CD14-positive monocyte (primary cell): Measurements from ENCODE around the gene HNRNPF. TPM values are rescaled to one million over a fixed set of nuclear protein-coding genes. Genes with fewer than 3 reads are reported as not detected.

ENCODE experiments used
- DNase-seq, 3 donors: peaks; one replicate each; pipeline ENCODE4 v3.0.0-alpha.2; 2011 to 2022
- H2AFZ ChIP-seq: 2 replicates; pipeline ENCODE4 v1.6.0; 2012; ENCODE audit warnings: mild to moderate bottlenecking, low read depth, low read length, inconsistent platforms; ENCODE audit not compliant: insufficient read depth, poor library complexity, severe bottlenecking
- H3K27ac ChIP-seq, 2 donors: 1 replicate in 1 of 2; 2 replicates in 1 of 2; pipeline ENCODE4 v1.5.1; 2012 to 2013; ENCODE audit warnings: low read length in 2 of 2, control low read depth in 1 of 2, inconsistent platforms in 1 of 2, low read depth in 1 of 2, mild to moderate bottlenecking in 1 of 2
- H3K27me3 ChIP-seq, 2 donors: one replicate each; pipeline versions ENCODE4 v1.6.0 to v1.6.1; 2011 to 2013; ENCODE audit warnings: low read length in 2 of 2; ENCODE audit not compliant: control insufficient read depth in 2 of 2, insufficient read depth in 2 of 2
- H3K36me3 ChIP-seq, 2 donors: replicated peaks in 1 of 2; 1 replicate in 1 of 2; 2 replicates in 1 of 2; pipeline versions ENCODE4 v1.5.1 to v1.6.1; 2012 to 2013; ENCODE audit warnings: low read length in 2 of 2, control low read depth in 1 of 2, inconsistent platforms in 1 of 2, mild to moderate bottlenecking in 1 of 2; ENCODE audit not compliant: insufficient read depth in 2 of 2, control insufficient read depth in 1 of 2
- H3K4me1 ChIP-seq, 2 donors: 1 replicate in 1 of 2; 2 replicates in 1 of 2; pipeline versions ENCODE4 v1.5.1 to v1.6.1; 2012 to 2013; ENCODE audit warnings: low read length in 2 of 2, control low read depth in 1 of 2, inconsistent platforms in 1 of 2, mild to moderate bottlenecking in 1 of 2, moderate library complexity in 1 of 2; ENCODE audit not compliant: insufficient read depth in 2 of 2, control insufficient read depth in 1 of 2
- H3K4me2 ChIP-seq: replicated peaks from 2 replicates; pipeline ENCODE3; 2012; ENCODE audit warnings: low read length, moderate library complexity, mild to moderate bottlenecking; ENCODE audit not compliant: poor library complexity, severe bottlenecking; ENCODE audit errors: extremely low read depth
- H3K4me3 ChIP-seq, 3 experiments: fragments of 200-600 bp in 1 of 3; sonication (generic) in 1 of 3; replicated peaks in 1 of 3; 1 replicate in 2 of 3; 2 replicates in 1 of 3; pipeline ENCODE4 v1.5.1; 2011 to 2013; ENCODE audit warnings: low read length in 3 of 3, mild to moderate bottlenecking in 3 of 3, control low read depth in 2 of 3, low read depth in 2 of 3, inconsistent platforms in 1 of 3, moderate library complexity in 1 of 3
- H3K79me2 ChIP-seq: 2 replicates; pipeline ENCODE4 v1.6.0; 2012; ENCODE audit warnings: mild to moderate bottlenecking, control low read depth, inconsistent platforms, low read length, moderate library complexity; ENCODE audit not compliant: insufficient read depth
- H3K9ac ChIP-seq: 2 replicates; pipeline ENCODE4 v1.6.0; 2017; ENCODE audit warnings: low read length, mild to moderate bottlenecking; ENCODE audit not compliant: insufficient read depth, poor library complexity, severe bottlenecking
- H3K9me3 ChIP-seq, 2 donors: replicated peaks in 1 of 2; 1 replicate in 1 of 2; 2 replicates in 1 of 2; pipeline versions ENCODE4 v1.5.1 to v1.6.1; 2012 to 2013; ENCODE audit warnings: low read length in 2 of 2, control low read depth in 1 of 2; ENCODE audit not compliant: control insufficient read depth in 1 of 2, insufficient read depth in 1 of 2
- H4K20me1 ChIP-seq: 2 replicates; pipeline ENCODE4 v1.6.0; 2012; ENCODE audit warnings: mild to moderate bottlenecking, low read length, control low read depth, moderate library complexity; ENCODE audit not compliant: insufficient read depth
- H3K27ac Mint-ChIP-seq, 7 donors: one replicate each; pipeline ENCODE4 v1.8.0; 2020; ENCODE audit warnings: mild to moderate bottlenecking in 7 of 7, mixed read lengths in 7 of 7, moderate library complexity in 6 of 7, inconsistent platforms in 2 of 7
- H3K27me3 Mint-ChIP-seq, 3 donors: one replicate each; pipeline ENCODE4 v1.8.0; 2021 to 2022; ENCODE audit warnings: low read depth in 3 of 3, mild to moderate bottlenecking in 3 of 3, mixed read lengths in 3 of 3, moderate library complexity in 3 of 3, inconsistent platforms in 1 of 3
- H3K36me3 Mint-ChIP-seq, 2 donors: one replicate each; pipeline ENCODE4 v1.8.0; 2020; ENCODE audit warnings: mixed read lengths in 2 of 2, inconsistent platforms in 1 of 2, mild to moderate bottlenecking in 1 of 2
- H3K4me1 Mint-ChIP-seq: one replicate; pipeline ENCODE4 v1.8.0; 2020; ENCODE audit warnings: mild to moderate bottlenecking, mixed read lengths
- H3K4me3 Mint-ChIP-seq, 2 donors: one replicate each; pipeline ENCODE4 v1.8.0; 2020; ENCODE audit warnings: mild to moderate bottlenecking in 2 of 2, mixed read lengths in 2 of 2, moderate library complexity in 1 of 2
- H3K9me3 Mint-ChIP-seq, 7 donors: one replicate each; pipeline ENCODE4 v1.8.0; 2020 to 2022; ENCODE audit warnings: mixed read lengths in 7 of 7, mild to moderate bottlenecking in 6 of 7, moderate library complexity in 6 of 7, inconsistent platforms in 2 of 7
- WGBS: methylation state at CpG from one replicate; pipeline ENCODE4 v1.1.5; 2013; ENCODE audit warnings: missing lambda C conversion rate; ENCODE audit not compliant: insufficient coverage; 5-methylcytosine and 5-hydroxymethylcytosine counted together
- intact Hi-C, 2 donors: fragments of 100-400 bp; cut with micrococcal nuclease; formaldehyde crosslinking; loops; one replicate each; pipeline versions ENCODE4 v1.15.0 to v1.15.1; 2023
- polyA plus RNA-seq, 3 donors: library from polyadenylated mRNA; depleted of rRNA in 1 of 3; unstranded in 2 of 3; stranded (reverse) in 1 of 3; fragments of 300-500 nt in 2 of 3; fragments of >200 nt in 1 of 3; fragmentation: Illumina TruSeq in 2 of 3; gene quantifications; 1 replicate in 2 of 3; 2 replicates in 1 of 3; pipeline ENCODE4 v1.2.3, GENCODE V29; 2012 to 2021
- TF ChIP-seq, protein P1 (sequence below): fragments of 200-600 bp; IDR thresholded peaks from one replicate; pipeline ENCODE4 v1.8.0; 2022; ENCODE audit warnings: antibody characterized with exemption, mild to moderate bottlenecking

Gene HNRNPF
- polyA plus RNA-seq, 3 donors = 115 to 189 (median 188) TPM

GRCh38 chr10:43383204-43383971 lies 25.6 kb downstream of the HNRNPF start:
- H2AFZ ChIP-seq = no peak overlapping the region
- Mint-ChIP-seq H3K9me3 (no peaks in the 10 kb centered on the region), H3K27me3 (no peaks in the 10 kb centered on the region), H3K27ac (peak overlapping the region in 2 of 7 donors; percentile 36 to 46), H3K4me3 (no peak overlapping the region), H3K4me1 (no peaks in the 10 kb centered on the region), H3K36me3 (peaks cover 28 to 33% of the 10 kb centered on the region in 2 donors)
- 92% methylated on average over 8 of the region's 14 CpGs for WGBS
- H3K27ac ChIP-seq = no peak overlapping the region
- H3K4me1 ChIP-seq = no peaks in the 10 kb centered on the region
- peaks cover 17% of the 10 kb centered on the region for H3K79me2 ChIP-seq
- H3K4me3 ChIP-seq = no peak overlapping the region
- no peaks in the 10 kb centered on the region for H3K27me3 ChIP-seq
- intact Hi-C loops = no loop called here
- peaks cover 46% of the 10 kb centered on the region for H4K20me1 ChIP-seq
- no peak overlapping the region for H3K9ac ChIP-seq
- no peaks in the 10 kb centered on the region for H3K9me3 ChIP-seq
- peaks cover 29 to 38% of the 10 kb centered on the region in 2 donors for H3K36me3 ChIP-seq
- DNase-seq = no peak
- TF ChIP-seq, protein P1, sequence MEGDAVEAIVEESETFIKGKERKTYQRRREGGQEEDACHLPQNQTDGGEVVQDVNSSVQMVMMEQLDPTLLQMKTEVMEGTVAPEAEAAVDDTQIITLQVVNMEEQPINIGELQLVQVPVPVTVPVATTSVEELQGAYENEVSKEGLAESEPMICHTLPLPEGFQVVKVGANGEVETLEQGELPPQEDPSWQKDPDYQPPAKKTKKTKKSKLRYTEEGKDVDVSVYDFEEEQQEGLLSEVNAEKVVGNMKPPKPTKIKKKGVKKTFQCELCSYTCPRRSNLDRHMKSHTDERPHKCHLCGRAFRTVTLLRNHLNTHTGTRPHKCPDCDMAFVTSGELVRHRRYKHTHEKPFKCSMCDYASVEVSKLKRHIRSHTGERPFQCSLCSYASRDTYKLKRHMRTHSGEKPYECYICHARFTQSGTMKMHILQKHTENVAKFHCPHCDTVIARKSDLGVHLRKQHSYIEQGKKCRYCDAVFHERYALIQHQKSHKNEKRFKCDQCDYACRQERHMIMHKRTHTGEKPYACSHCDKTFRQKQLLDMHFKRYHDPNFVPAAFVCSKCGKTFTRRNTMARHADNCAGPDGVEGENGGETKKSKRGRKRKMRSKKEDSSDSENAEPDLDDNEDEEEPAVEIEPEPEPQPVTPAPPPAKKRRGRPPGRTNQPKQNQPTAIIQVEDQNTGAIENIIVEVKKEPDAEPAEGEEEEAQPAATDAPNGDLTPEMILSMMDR = no peak
- H3K4me2 ChIP-seq = no peak overlapping the region

GRCh38 chr10:43380610-43381222 lies 28.3 kb downstream of the HNRNPF start:
- DNase-seq = no peak
- Mint-ChIP-seq H3K36me3 (peaks cover 4 to 7% of the 10 kb centered on the region in 2 donors), H3K4me3 (no peak overlapping the region), H3K4me1 (no peaks in the 10 kb centered on the region), H3K27me3 (no peaks in the 10 kb centered on the region), H3K27ac (no peak overlapping the region), H3K9me3 (no peaks in the 10 kb centered on the region)
- TF ChIP-seq, protein P1 = peak; percentile 11
- WGBS = 100% methylated on average over 1 of the region's 5 CpGs
- intact Hi-C loops = no loop called here
- Histone ChIP-seq H3K4me1 (no peaks in the 10 kb centered on the region), H3K79me2 (no peaks in the 10 kb centered on the region), H4K20me1 (peaks cover 19% of the 10 kb centered on the region), H3K9ac (no peak overlapping the region), H3K36me3 (peaks cover 4 to 11% of the 10 kb centered on the region in 2 donors), H3K27ac (no peak overlapping the region), H3K27me3 (no peaks in the 10 kb centered on the region), H3K4me2 (no peak overlapping the region), H3K4me3 (no peak overlapping the region), H3K9me3 (no peaks in the 10 kb centered on the region), H2AFZ (no peak overlapping the region)
